AG04450 (cell line): ENCODE data around the gene CYP4V2. TPM values are rescaled to one million over a fixed set of nuclear protein-coding genes. Genes with fewer than 3 reads are reported as not detected.

ENCODE experiments used
- CTCF ChIA-PET: fragments of 300-600, 350-600 bp; formaldehyde crosslinking; extraction: SDS; loops from one replicate; lab custom pipeline; 2022; ENCODE audit warnings: antibody characterized with exemption, inconsistent platforms; lab: Charles Lee
- POLR2A ChIA-PET: fragments of 350-600 bp; formaldehyde crosslinking; extraction: SDS; loops from one replicate; lab custom pipeline; 2021; ENCODE audit warnings: antibody characterized with exemption, inconsistent platforms; lab: Yijun Ruan, JAX
- DNase-seq: peaks from one replicate; pipeline ENCODE4 v3.0.0-alpha.2; 2011; ENCODE audit warnings: low read depth, low spot score
- H3K27ac ChIP-seq: one replicate; pipeline ENCODE4 v1.5.1; 2012; ENCODE audit warnings: low read depth, low read length, control low read depth
- H3K27me3 ChIP-seq: one replicate; pipeline ENCODE4 v1.6.0; 2012; ENCODE audit warnings: low read length; ENCODE audit not compliant: control insufficient read depth, insufficient read depth
- H3K4me3 ChIP-seq: 2 replicates; pipeline ENCODE4 v1.5.1; 2011; ENCODE audit warnings: mild to moderate bottlenecking, low read depth, low read length, control low read depth
- H3K9me3 ChIP-seq: 2 replicates; pipeline ENCODE4 v1.5.1; 2012; ENCODE audit warnings: low read length; ENCODE audit not compliant: control insufficient read depth, insufficient read depth
- CTCF ChIP-seq: IDR thresholded peaks from 2 replicates; pipeline ENCODE4 v1.5.1; 2011; ENCODE audit warnings: low read depth, low read length, control low read depth, inconsistent platforms
- polyA plus RNA-seq: library from polyadenylated mRNA; depleted of rRNA; stranded (reverse); fragments of >200 nt; gene quantifications from 2 replicates; pipeline ENCODE4 v1.2.3, GENCODE V29; 2011

Gene CYP4V2
- polyA plus RNA-seq, 1 experiment: 4.8 TPM

- H3K4me3 ChIP-seq: no peak overlapping the region
- no peaks in the 10 kb centered on the region for H3K27me3 ChIP-seq
- no peak for DNase-seq
- no peak overlapping the region for H3K27ac ChIP-seq
- H3K9me3 ChIP-seq: no peaks in the 10 kb centered on the region
- POLR2A ChIA-PET: no interaction called here
- CTCF ChIA-PET: no interaction called here
- TF ChIP-seq CTCF: no peak
Observed at GRCh38 chr4:186188107-186188506, 3.3 kb upstream of the CYP4V2 start.

GRCh38 chr4:186189656-186190055 lies 1.7 kb upstream of the CYP4V2 start:
- ChIA-PET POLR2A (no interaction called here), CTCF (no interaction called here)
- Histone ChIP-seq H3K27ac (no peak overlapping the region), H3K9me3 (no peaks in the 10 kb centered on the region), H3K27me3 (no peaks in the 10 kb centered on the region), H3K4me3 (no peak overlapping the region)
- no peak for TF ChIP-seq CTCF
- DNase-seq: no peak

- Histone ChIP-seq H3K9me3 (no peaks in the 10 kb centered on the region), H3K27ac (peak overlapping the region; percentile 65), H3K27me3 (no peaks in the 10 kb centered on the region), H3K4me3 (peak overlapping the region; percentile 80)
- TF ChIP-seq CTCF: 0 out of 2 replicates have a peak, but pooled peaks have one; percentile 1
- POLR2A ChIA-PET: interaction anchor here (0.8 kb wide), 1 partner anchor 13 kb away, joined by 3 read pairs; no protein-coding TSS in a partner anchor
- CTCF ChIA-PET: interaction anchor here (0.6 kb wide), 1 partner anchor 399 kb away, joined by 4 read pairs; no protein-coding TSS in a partner anchor
- DNase-seq: no peak
Observed at GRCh38 chr4:186190581-186191199, 677 bp upstream of the CYP4V2 start.

- CTCF ChIA-PET: interaction anchor here (0.5 to 1.1 kb wide), 2 partner anchors 42 to 55 kb away, joined by 3 to 5 read pairs; no protein-coding TSS in a partner anchor
- POLR2A ChIA-PET: no interaction called here
- H3K9me3 ChIP-seq: no peaks in the 10 kb centered on the region
- H3K27me3 ChIP-seq: no peaks in the 10 kb centered on the region
- H3K4me3 ChIP-seq: peak overlapping the region; percentile 80
- H3K27ac ChIP-seq: peak overlapping the region; percentile 83
- no peak for DNase-seq
- 0 out of 2 replicates have a peak, but pooled peaks have one; percentile 2 for TF ChIP-seq CTCF
Observed at GRCh38 chr4:186192066-186192612, 772 bp downstream of the CYP4V2 start.

GRCh38 chr4:186193851-186194250 lies 2.5 kb downstream of the CYP4V2 start:
- POLR2A ChIA-PET: no interaction called here
- CTCF ChIA-PET: interaction anchor here (0.8 kb wide), 1 partner anchor 156 kb away, joined by 3 read pairs; no protein-coding TSS in a partner anchor

More at GRCh38 chr4:186193851-186194250, 2.5 kb downstream of the CYP4V2 start:
- no peaks in the 10 kb centered on the region for H3K27me3 ChIP-seq
- no peak for TF ChIP-seq CTCF
- H3K9me3 ChIP-seq: no peaks in the 10 kb centered on the region
- DNase-seq: no peak
- H3K27ac ChIP-seq: no peak overlapping the region
- H3K4me3 ChIP-seq: no peak overlapping the region
